GM12878 (cell line): ENCODE data around the gene HHLA2. TPM values are rescaled to one million over a fixed set of nuclear protein-coding genes. Genes with fewer than 3 reads are reported as not detected.

ENCODE experiments used
- ATAC-seq: fragments of 200-7000 bp; cut with Tn5 transposase; 3 replicates; pipeline ENCODE4 v1.9.1; 2020; ENCODE audit warnings: mild to moderate bottlenecking, moderate library complexity
- BruUV-seq: library from RNA; stranded (reverse); fragments of 400-500 nt; replicated peaks from 2 replicates; lab custom pipeline; 2021; lab: Mats Ljungman, UMichigan
- CTCF ChIA-PET: fragments of 300-600 bp; sonication (Branson Sonifier 250); formaldehyde crosslinking; extraction: SDS; loops from one replicate; lab custom pipeline; 2021; ENCODE audit warnings: inconsistent platforms; lab: Yijun Ruan, JAX
- POLR2A ChIA-PET: fragments of 350-600 bp; formaldehyde crosslinking; extraction: SDS; loops from one replicate; lab custom pipeline; 2021; ENCODE audit warnings: inconsistent platforms; lab: Charles Lee
- RAD21 ChIA-PET: fragments of 300-600 bp; sonication (Branson Sonifier 250); formaldehyde crosslinking; loops from one replicate; lab custom pipeline; 2023; ENCODE audit warnings: antibody characterized with exemption; ENCODE audit not compliant: unreplicated experiment; lab: Charles Lee
- SMC1A ChIA-PET: fragments of 300-600 bp; sonication (Branson Sonifier 250); formaldehyde crosslinking; loops from one replicate; lab custom pipeline; 2023; ENCODE audit not compliant: unreplicated experiment, uncharacterized antibody; lab: Charles Lee
- DNase-seq: peaks from one replicate; pipeline ENCODE4 v3.0.0-alpha.2; 2011; ENCODE audit warnings: low read depth, low spot score
- FAIRE-seq: peaks from 3 replicates; lab custom pipeline; 2011; peaks lifted over from hg19 to GRCh38; lab: Jason Lieb, UNC
- H2AFZ ChIP-seq: 2 replicates; pipeline ENCODE4 v1.6.0; 2011; ENCODE audit warnings: low read depth, low read length, control low read depth; ENCODE audit not compliant: control insufficient read depth
- H3K27ac ChIP-seq: 2 replicates; pipeline ENCODE4 v1.5.1; 2011; ENCODE audit warnings: control low read depth; ENCODE audit not compliant: control insufficient read depth, insufficient read depth
- H3K27me3 ChIP-seq, 2 experiments: replicated peaks in 1 of 2; 2 replicates each; pipeline versions ENCODE4 v1.6.0 to v1.6.1; 2011; ENCODE audit warnings: low read length in 1 of 2; ENCODE audit not compliant: control insufficient read depth in 2 of 2, insufficient read depth in 2 of 2
- H3K36me3 ChIP-seq, 2 experiments: 2 replicates each; pipeline ENCODE4 v1.5.1; 2011; ENCODE audit warnings: low read length in 1 of 2; ENCODE audit not compliant: control insufficient read depth in 2 of 2, insufficient read depth in 2 of 2
- H3K4me1 ChIP-seq: 2 replicates; pipeline ENCODE4 v1.6.1; 2011; ENCODE audit warnings: mild to moderate bottlenecking, low read length, moderate library complexity, mixed read lengths; ENCODE audit not compliant: control insufficient read depth, insufficient read depth
- H3K4me2 ChIP-seq: 2 replicates; pipeline ENCODE4 v1.6.0; 2011; ENCODE audit warnings: control low read depth; ENCODE audit not compliant: control insufficient read depth, insufficient read depth
- H3K4me3 ChIP-seq: fragments of 200-600 bp; sonication (generic); 2 replicates; pipeline ENCODE4 v1.5.1; 2016
- H3K79me2 ChIP-seq: 2 replicates; pipeline ENCODE4 v1.6.0; 2011; ENCODE audit warnings: low read length; ENCODE audit not compliant: control insufficient read depth, insufficient read depth
- H3K9ac ChIP-seq: 2 replicates; pipeline ENCODE4 v1.8.0; 2011; ENCODE audit warnings: low read length, control low read depth, mixed read lengths; ENCODE audit not compliant: control insufficient read depth, insufficient read depth
- H3K9me3 ChIP-seq: replicated peaks from 3 replicates; pipeline ENCODE4 v1.5.1; 2011; ENCODE audit warnings: mild to moderate bottlenecking, low read length; ENCODE audit not compliant: control insufficient read depth, insufficient read depth
- H4K20me1 ChIP-seq: 2 replicates; pipeline ENCODE4 v1.6.0; 2011; ENCODE audit not compliant: control insufficient read depth, insufficient read depth
- ATF7 ChIP-seq: fragments of 450-650 bp; IDR thresholded peaks from 2 replicates; pipeline ENCODE4 v1.6.1; 2016; ENCODE audit warnings: low read depth, mild to moderate bottlenecking
- CBFB ChIP-seq: IDR thresholded peaks from 2 replicates; pipeline ENCODE4 v1.6.1; 2016; ENCODE audit warnings: antibody characterized with exemption, low read depth
- CREB1 ChIP-seq: IDR thresholded peaks from 2 replicates; pipeline ENCODE4 v1.6.1; 2012; ENCODE audit warnings: low read depth, mild to moderate bottlenecking, inconsistent platforms
- E4F1 ChIP-seq: fragments of 450-650 bp; IDR thresholded peaks from 2 replicates; pipeline ENCODE4 v1.6.1; 2018; ENCODE audit warnings: borderline replicate concordance, mild to moderate bottlenecking; ENCODE audit not compliant: partially characterized antibody
- EP300 ChIP-seq, 2 experiments: fragments of 150-350 bp in 1 of 2; IDR thresholded peaks; 2 replicates each; pipeline ENCODE4 v1.6.1; 2011 to 2012; ENCODE audit warnings: low read depth in 2 of 2, low read length in 2 of 2, borderline replicate concordance in 1 of 2, improper control_type of control experiment in 1 of 2, inconsistent platforms in 1 of 2; ENCODE audit not compliant: control insufficient read depth in 1 of 2
- IRF3 ChIP-seq: fragments of 450-650 bp; IDR thresholded peaks from 2 replicates; pipeline ENCODE4 v1.6.1; 2014; ENCODE audit warnings: mild to moderate bottlenecking
- JUNB ChIP-seq: IDR thresholded peaks from 2 replicates; pipeline ENCODE4 v1.6.1; 2016; ENCODE audit warnings: antibody characterized with exemption, mild to moderate bottlenecking
- KAT2A ChIP-seq: conservative IDR thresholded peaks from 2 replicates; pipeline ENCODE4 v1.6.1; 2011; ENCODE audit warnings: low read depth, low read length; ENCODE audit not compliant: control insufficient read depth
- KDM1A ChIP-seq: fragments of 200-600 bp; sonication (generic); IDR thresholded peaks from 2 replicates; pipeline ENCODE4 v1.6.1; 2016; ENCODE audit warnings: borderline replicate concordance
- MTA3 ChIP-seq: IDR thresholded peaks from 2 replicates; pipeline ENCODE4 v1.6.1; 2012; ENCODE audit warnings: low read length, inconsistent platforms, borderline replicate concordance
- MYC ChIP-seq: IDR thresholded peaks from 2 replicates; pipeline ENCODE4 v1.6.1; 2011; ENCODE audit warnings: mild to moderate bottlenecking, low read length, moderate library complexity, inconsistent platforms; ENCODE audit not compliant: insufficient read depth, insufficient replicate concordance, insufficient read length, severe bottlenecking
- NBN ChIP-seq: fragments of 450-650 bp; IDR thresholded peaks from 2 replicates; pipeline ENCODE4 v1.6.1; 2016
- NFIC ChIP-seq: IDR thresholded peaks from 2 replicates; pipeline ENCODE4 v1.6.1; 2012; ENCODE audit warnings: low read depth, mild to moderate bottlenecking, inconsistent platforms, low read length, moderate library complexity
- RAD21 ChIP-seq: IDR thresholded peaks from 2 replicates; pipeline ENCODE4 v1.6.1; 2011; ENCODE audit warnings: mild to moderate bottlenecking, low read depth, low read length, moderate library complexity; ENCODE audit not compliant: insufficient read depth
- SUZ12 ChIP-seq: fragments of 200-600 bp; sonication (generic); IDR thresholded peaks from one replicate; pipeline ENCODE4 v1.6.1; 2018; ENCODE audit warnings: antibody characterized with exemption, mild to moderate bottlenecking; ENCODE audit not compliant: unreplicated experiment
- USF1 ChIP-seq: IDR thresholded peaks from 2 replicates; pipeline ENCODE4 v1.6.1; 2011; ENCODE audit warnings: borderline replicate concordance, low read depth, mild to moderate bottlenecking, moderate library complexity, mixed read lengths, low read length; ENCODE audit not compliant: insufficient read depth; ENCODE audit errors: extremely low read length
- USF2 ChIP-seq: IDR thresholded peaks from 2 replicates; pipeline ENCODE4 v1.6.1; 2011; ENCODE audit warnings: low read depth, low read length, improper control_type of control experiment, borderline replicate concordance
- YY1 ChIP-seq: IDR thresholded peaks from 2 replicates; pipeline ENCODE4 v1.6.1; 2011; ENCODE audit warnings: low read depth, mild to moderate bottlenecking, low read length
- WGBS: methylation state at CpG from one replicate; pipeline ENCODE4 v1.1.6; 2016; ENCODE audit warnings: low lambda C conversion rate; ENCODE audit not compliant: insufficient replicate concordance, insufficient coverage; ENCODE audit errors: missing lambda C conversion rate; 5-methylcytosine and 5-hydroxymethylcytosine counted together
- in situ Hi-C: fragments of 300-500 bp; cut with MboI; formaldehyde crosslinking; loops from 9 replicates; pipeline ENCODE4 v1.14.3; 2018; ENCODE audit warnings: mixed read lengths
- intact Hi-C: fragments of 100-400 bp; cut with micrococcal nuclease; formaldehyde crosslinking; loops from one replicate; pipeline ENCODE4 v1.14.2; 2022; ENCODE audit not compliant: unreplicated experiment
- polyA plus RNA-seq, 11 experiments: library from polyadenylated mRNA; depleted of rRNA in 4 of 11; unstranded in 6 of 11; stranded (reverse) in 5 of 11; fragments of >200 nt; fragmentation: Nextera tagmentation in 4 of 11; fragmentation: Illumina TruSeq in 1 of 11; extraction: Ambion mirVana in 4 of 11; extraction: Trizol in 1 of 11; gene quantifications; 1 replicate in 1 of 11; 2 replicates in 10 of 11; pipeline versions ENCODE4 v1.2.1 to v1.2.3, GENCODE V29; 2011 to 2016; ENCODE audit warnings: inconsistent platforms in 2 of 11, missing spikeins in 2 of 11, low read depth in 1 of 11
- total RNA-seq, 4 experiments: library from RNA; depleted of rRNA in 3 of 4; stranded (reverse); fragments of >200 nt in 3 of 4; fragmentation: Illumina TruSeq in 1 of 4; extraction: Trizol in 1 of 4; gene quantifications; 2 replicates each; pipeline versions ENCODE4 v1.2.1 to v1.2.3, GENCODE V29; 2013 to 2021

Gene HHLA2
- total and polyA plus RNA-seq, 10 of the 15 experiments (the other 5 are each of a cell fraction or from before 2014, with no cell fraction given): 0.11 to 1.3 (median 0.28) TPM; not detected in 1

- 85% methylated on average over 6 of the region's 7 CpGs for WGBS
- peaks cover 30% of the 10 kb centered on the region for H3K4me1 ChIP-seq
- ChIA-PET POLR2A (interaction anchor here (0.6 to 1.1 kb wide), 4 partner anchors 29 to 233 kb away, joined by 3 to 7 read pairs (median 4); no protein-coding TSS in a partner anchor), SMC1A (interaction anchor here (0.9 to 3.3 kb wide), 9 partner anchors 15 to 173 kb away, joined by 3 to 11 read pairs (median 4); no protein-coding TSS in a partner anchor), RAD21 (interaction anchor here (0.7 to 1.6 kb wide), 4 partner anchors 33 to 697 kb away, joined by 3 to 4 read pairs (median 3); no protein-coding TSS in a partner anchor), CTCF (interaction anchor here (1.1 kb wide), 1 partner anchor 23 kb away, joined by 4 read pairs; no protein-coding TSS in a partner anchor)
- no peak for ATAC-seq
- no TSS peak for BruUV-seq
- no peak for FAIRE-seq
- no peak overlapping the region; the same call in 1 of the 2 replicates for H2AFZ ChIP-seq
- no peaks in the 10 kb centered on the region for H4K20me1 ChIP-seq
- no peak overlapping the region for H3K4me3 ChIP-seq
- intact Hi-C loops: loop anchor here (10.0 kb wide), 1 partner anchor 141 kb away; no protein-coding TSS in a partner anchor
- no peak for DNase-seq
- H3K9me3 ChIP-seq: no peaks in the 10 kb centered on the region; the same call in 1 of the 3 replicates
- no peak overlapping the region for H3K9ac ChIP-seq
- no peak for TF ChIP-seq EP300 (IDR thresholded peaks at IDR 0.05; ENCODE audit: borderline replicate concordance in 1 of 2, control insufficient read depth in 1 of 2, low read depth in 2 of 2, low read length in 2 of 2)
- TF ChIP-seq NBN: no peak
- TF ChIP-seq KDM1A: no peak
- TF ChIP-seq RAD21: no peak
- no peak for TF ChIP-seq JUNB
- TF ChIP-seq KAT2A: no peak
- no peak for TF ChIP-seq E4F1
- TF ChIP-seq IRF3: no peak
- TF ChIP-seq YY1: no peak
- no peak for TF ChIP-seq USF2
- no peak for TF ChIP-seq MYC
- TF ChIP-seq USF1: no peak
- TF ChIP-seq CBFB: no peak
- no peak for TF ChIP-seq ATF7
- no peak for TF ChIP-seq CREB1
- TF ChIP-seq NFIC: no peak
- no peak for TF ChIP-seq SUZ12
- TF ChIP-seq MTA3: no peak
- H3K27ac ChIP-seq: no peak overlapping the region
- H3K27me3 ChIP-seq: no peaks in the 10 kb centered on the region
- H3K79me2 ChIP-seq: no peaks in the 10 kb centered on the region
- no peaks in the 10 kb centered on the region for H3K36me3 ChIP-seq
- no peak overlapping the region for H3K4me2 ChIP-seq
- in situ Hi-C loops: no loop called here
Observed at GRCh38 chr3:108295421-108296175, 750 bp upstream of the HHLA2 start.
